HG03280 (cell line): ENCODE measurements around the gene CRYGN.

ENCODE experiments used
- ATAC-seq: cut with Tn5 transposase; IDR thresholded peaks from one replicate; pipeline ENCODE4 v1.9.1; 2021; ENCODE audit warnings: mild to moderate bottlenecking, moderate library complexity; ENCODE audit not compliant: unreplicated experiment

The CRYGN gene

GRCh38 chr7:151439855-151440798 is at the start of gene CRYGN:
CRYGN (minus strand) TSS chr7:151440141; CDS start chr7:151439917, 224 bp downstream.
- ATAC-seq = no peak

DNA sequence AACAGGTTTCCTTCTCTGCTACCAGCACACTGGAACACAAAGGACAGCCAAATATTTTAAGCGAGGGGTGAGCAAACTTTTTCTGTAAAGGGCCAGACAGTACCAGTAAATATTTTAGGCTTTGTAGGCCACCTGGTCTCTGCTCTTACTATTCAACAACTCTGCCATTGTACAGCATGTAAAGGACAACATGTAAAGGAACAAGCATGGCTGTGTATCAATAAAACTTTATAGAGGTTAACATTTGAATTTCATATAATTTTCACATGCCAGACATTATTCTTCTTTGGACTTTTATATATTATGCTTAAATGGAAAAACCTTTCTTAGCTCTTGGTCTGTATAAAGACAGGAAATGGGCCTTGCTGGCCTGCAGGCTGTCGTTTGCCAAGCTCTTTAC is 49.6 kb upstream of the CRYGN start:
- no peak for ATAC-seq

GRCh38 chr7:151488096-151488495 is 48.2 kb upstream of the CRYGN start:
- no peak for ATAC-seq

GRCh38 chr7:151487228-151487627 is 47.3 kb upstream of the CRYGN start:
- ATAC-seq = no peak

- ATAC-seq = no peak
Measured at GRCh38 chr7:151486074-151486473, 46.1 kb upstream of the CRYGN start.

DNA sequence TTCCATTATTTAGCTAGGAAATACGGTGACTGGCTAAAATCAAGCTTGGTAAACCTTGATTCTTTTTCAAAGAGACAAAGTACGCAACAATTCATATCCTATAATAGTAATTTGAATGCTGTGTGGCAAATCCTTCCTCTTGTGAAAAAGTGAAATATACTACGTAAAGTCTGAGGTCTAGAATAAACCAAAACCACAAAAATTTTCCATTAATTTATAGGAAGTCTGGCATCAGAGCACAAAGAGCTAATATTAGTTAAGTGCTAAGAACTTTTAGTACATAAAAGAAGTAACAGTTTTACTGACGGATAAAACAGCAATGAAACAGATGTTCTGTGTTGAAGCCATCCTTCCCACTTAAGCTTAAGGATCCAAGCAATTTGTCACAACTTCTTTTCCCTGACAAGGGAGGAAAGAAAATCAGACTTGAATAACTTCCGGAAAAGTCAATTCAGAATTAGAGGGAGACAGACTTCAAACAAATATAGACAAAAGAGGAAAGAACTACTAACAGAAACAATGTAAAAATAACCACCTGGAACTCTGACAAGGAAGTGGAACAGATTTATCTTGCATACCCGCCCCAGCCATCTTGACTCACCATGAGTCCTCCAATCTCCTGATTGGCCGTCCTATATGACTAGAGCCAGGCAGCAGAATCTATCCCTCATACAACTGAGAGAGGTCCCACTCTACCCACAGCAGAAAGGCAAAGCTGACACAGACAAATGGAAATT is 45.2 kb upstream of the CRYGN start:
- ATAC-seq = no peak

DNA sequence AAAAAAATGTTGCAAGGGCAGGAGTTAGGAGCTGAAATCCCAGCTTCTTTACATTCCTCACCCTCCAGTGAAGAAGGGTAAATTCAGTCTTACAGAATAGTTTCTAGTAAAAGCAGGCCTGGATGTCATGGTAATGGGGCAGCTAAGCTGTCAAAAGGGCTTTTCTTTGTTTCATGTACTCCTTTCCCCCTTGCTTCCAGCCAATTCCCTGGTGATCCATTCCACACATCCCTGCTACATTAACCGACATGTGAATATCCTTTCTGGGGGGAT is 43.7 kb upstream of the CRYGN start:
- no peak for ATAC-seq

- ATAC-seq = no peak
Measured at GRCh38 chr7:151482883-151483710, 43.2 kb upstream of the CRYGN start.

DNA sequence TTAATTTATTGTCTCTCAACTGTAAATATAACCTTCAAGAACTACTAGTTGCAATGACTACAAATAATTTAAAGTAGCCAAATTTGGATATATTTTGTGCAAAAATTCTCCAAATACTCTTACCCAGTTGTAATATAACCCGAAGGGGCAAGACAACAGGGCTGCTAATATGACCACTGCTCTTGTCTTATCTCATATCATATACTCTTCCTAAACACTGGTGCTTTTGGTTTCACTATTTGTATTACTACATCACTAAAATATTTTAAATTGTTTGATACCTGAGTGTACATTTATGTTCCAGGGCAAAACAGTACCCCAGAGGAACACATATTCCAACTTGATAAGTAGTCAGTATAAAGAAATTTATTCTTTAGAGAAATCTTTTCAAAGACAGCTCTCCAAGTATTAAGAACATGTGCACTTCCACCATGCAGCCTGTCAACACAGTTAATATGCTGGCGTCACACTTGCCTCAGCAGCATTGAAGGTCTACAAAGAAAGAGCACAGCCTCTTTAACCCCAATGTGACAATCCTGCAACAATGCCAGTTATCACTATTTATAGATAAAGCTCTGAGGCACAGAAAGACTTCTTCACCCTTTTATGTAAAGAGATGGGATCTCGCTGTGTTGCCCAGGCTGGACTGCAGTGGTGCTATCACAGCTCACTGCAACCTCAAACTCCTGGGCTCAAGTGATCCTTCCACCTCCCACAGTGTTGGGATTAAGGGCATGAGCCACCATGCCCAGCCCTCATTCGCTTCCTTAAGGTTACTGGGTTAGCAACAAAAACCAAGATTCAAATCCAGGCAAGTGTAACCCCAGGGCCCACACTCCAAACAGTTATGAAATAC is 41.9 kb upstream of the CRYGN start:
- no peak for ATAC-seq

DNA sequence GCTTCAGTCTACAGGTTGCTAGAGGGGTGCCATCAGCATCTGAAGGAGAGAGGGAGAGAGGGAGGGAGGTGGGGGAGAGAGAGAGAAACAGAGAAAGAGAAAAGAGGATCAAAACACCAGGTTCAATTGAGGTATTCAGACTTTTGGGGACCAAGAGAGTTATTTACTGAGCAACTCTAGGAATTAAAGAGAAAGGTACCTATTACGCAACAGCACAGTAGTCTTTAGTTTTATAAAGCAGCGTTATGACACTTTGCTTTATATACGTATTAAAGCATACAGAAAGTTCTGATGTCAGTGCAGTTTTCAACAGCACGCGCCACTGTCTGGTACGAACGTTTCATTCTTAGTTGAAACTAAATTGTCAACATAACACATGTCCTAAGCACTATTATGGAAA is 37.9 kb upstream of the CRYGN start:
- no peak for ATAC-seq

GRCh38 chr7:151472644-151473380 is 32.9 kb upstream of the CRYGN start:
- peak; percentile 31 for ATAC-seq

- no peak for ATAC-seq
Measured at GRCh38 chr7:151470711-151471110, 30.8 kb upstream of the CRYGN start.

DNA sequence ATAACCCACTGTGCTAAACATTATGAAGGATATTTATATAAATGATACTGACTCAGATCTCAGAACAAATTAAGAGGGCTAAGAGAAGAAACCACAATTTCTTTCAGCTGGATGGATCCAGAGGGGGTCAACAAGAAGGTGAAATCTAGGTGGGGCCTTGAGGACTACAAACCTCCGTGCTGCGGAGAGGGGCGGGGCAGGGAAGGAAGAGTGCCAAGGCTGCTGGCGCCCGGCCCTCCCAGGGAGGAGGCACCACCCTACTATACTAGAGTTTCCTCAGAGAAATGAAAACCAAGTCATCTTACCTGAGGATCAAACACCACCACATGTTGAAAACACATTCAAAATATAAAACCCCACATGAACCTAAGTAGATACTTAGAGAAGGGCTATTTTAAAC is 29.3 kb upstream of the CRYGN start:
- ATAC-seq = no peak

- no peak for ATAC-seq
Measured at GRCh38 chr7:151468217-151469018, 28.5 kb upstream of the CRYGN start.

DNA sequence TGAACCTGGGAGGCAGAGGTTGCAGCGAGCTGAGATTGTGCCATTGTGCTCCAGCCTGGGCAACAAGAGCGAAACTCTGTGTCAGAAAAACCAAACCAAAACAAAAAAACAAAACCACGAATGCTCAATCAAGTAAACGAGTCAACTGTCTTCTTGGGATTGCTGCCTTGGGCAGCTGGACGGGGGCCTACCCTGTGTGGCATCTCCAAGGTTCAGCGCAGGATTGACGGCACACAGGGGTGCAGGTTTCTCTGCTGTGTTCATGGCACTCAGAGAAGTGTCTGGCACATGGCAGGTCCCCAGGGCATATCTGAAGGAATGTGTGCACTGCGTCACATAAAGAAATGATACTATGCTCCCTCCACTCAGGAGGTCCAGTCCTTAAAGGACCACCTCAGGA is 25.2 kb upstream of the CRYGN start:
- ATAC-seq = no peak

GRCh38 chr7:151462306-151462779 is 22.4 kb upstream of the CRYGN start:
- ATAC-seq = no peak

DNA sequence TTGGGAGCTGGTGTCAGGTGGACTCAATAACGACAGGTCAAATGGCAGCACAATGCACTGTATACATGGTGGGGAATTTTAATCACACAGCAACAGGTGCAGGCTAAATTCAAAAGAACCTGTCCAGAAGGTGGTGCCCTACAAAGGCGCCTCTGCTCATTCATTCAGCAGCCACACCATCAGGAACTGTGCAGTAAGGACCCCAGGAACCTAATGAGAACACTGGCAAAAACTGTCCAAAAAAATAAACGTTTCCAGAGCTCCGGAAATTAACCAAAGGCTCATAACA is 21.9 kb upstream of the CRYGN start:
- ATAC-seq = no peak

DNA sequence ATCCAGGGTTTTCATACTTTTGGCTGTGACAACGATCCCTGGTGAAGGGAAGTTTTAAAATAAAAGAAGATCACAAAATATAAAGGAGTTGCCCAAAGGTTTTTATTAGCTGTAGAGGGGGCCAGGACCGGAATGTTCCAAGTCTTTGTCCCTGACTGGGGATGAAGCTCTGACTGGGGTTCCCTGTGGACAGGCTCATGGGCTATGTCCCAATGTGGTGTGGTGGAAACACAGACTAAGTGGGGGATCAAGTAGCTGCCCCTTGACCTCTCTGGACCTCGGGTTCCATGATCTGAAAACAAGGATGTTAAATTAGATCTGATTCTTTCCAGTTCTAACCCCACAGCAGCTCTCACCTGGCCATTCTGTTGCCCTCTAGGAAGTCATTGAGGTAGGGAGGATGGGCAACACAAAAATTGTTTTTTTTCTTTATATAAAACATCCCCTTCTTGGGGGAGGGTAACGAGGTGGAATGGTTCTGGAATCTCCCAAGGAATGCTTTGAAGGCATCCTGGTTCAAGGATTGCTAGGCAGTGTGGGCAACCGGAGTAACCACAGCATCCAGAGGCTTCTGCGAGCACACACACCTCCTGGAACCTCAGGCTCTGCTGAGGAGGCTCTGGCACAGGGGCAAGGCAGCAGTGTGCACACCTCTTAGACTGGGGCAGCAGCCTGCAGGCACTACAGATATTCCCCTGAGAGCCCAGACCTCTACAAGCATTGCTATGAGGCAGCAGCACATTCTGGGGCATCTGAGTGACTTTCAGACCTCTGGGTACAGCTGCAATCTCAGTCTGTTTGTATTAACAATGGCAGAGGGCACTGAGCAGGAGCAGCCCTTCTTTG is 21.4 kb upstream of the CRYGN start:
- ATAC-seq = no peak
